GM21737 (cell line): Measurements from ENCODE around the gene OAS3.
"Not testable (repeated sequence)": the region's sequence is repeated elsewhere in the genome, so short reads cannot be mapped to it uniquely, and the experiment has no call there.

ENCODE experiments used
- ATAC-seq: cut with Tn5 transposase; IDR thresholded peaks from one replicate; pipeline ENCODE4 v1.9.1; 2021; ENCODE audit warnings: mild to moderate bottlenecking, moderate library complexity; ENCODE audit not compliant: unreplicated experiment

Gene OAS3

DNA sequence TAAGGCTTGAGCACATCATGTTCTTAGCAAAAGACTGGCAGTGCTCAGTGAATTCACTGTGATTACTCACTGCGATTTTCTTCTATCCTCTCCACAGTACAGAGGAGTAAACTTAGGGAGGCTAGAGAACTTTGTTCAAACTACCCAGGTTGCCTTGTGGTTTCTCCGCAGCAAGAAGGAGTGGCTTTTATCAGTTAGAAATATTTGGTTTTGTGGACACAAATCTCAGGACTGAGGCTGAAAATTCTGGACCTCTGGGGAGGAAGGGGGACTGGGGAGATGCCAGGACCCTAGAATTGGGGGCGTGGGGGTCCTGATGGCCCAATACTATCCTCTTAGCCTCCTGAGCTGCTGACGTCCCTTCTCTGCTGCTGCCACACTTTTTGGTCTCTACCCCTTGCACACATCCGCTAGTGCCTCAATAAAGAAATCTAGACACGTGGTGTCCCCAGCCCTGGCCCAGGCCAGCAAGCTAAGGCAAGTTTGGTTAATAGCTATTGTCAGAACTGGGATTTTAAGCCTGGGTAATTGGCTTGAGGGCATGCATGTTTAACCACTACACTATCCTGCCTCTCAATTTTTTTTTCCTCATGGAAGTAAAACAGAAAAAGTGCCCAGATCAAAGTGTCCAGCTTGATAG, 40.9 kb downstream of the OAS3 start:
- no peak for ATAC-seq

DNA sequence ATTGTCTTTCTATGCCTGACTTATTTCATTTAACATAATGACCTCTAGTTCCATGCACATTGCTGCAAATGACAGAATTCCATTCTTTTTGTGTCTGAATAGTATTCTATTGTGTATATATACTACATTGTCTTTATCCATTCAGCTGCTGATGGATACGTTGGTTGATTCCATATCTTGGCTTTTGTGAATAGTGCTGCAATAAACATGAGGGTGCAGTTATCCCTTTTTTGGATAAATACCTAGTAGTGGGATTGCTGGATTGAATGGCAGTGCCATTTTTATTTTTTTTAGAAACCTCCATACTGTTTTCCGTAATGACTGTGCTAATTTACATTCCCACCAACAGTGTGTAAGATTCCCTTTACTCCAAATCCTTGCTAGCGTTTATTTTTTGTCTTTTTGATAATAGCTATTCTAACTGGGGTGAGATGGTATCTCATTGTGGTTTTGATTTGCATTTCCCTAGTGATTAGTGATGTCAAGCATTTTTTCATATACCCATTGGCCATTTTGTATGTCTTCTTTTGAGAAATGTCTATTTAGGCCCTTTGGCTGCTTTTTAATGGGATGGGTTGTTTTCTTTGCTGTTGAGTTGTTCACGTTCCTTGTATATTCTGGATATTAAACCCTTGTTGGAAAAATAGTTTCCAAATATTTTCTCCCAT, 42.4 kb downstream of the OAS3 start:
- no peak for ATAC-seq

DNA sequence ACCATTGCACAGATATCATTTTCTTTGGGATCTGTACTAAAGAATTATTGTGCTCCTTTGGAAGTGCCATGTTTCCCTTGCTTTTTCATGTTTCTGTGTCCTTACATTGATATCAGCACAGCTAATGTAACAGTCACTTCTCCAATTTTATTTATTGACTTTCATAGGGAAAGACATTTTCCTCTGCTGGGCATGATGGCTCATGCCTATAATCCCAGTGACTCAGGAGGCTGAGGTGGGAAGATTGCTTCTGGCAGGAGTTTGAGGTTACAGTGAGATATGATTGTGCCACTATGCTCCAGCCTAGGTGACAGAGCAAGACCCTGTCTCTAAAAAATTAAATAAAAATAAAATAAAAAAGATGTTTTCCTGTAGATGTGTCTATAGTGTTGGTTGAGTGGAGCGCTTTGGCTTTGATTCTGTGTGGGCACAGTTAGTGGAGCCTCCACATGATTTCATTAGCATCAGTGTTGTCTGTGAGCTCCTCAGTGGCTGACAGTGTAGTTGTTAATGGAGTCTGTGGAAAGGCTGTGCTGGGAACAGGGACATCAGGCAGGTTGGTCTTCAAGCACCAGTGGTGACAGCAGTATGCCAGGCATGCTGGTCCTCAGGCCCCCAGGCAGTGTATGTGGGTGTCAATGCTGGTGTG, 47.5 kb downstream of the OAS3 start:
- ATAC-seq = no peak

DNA sequence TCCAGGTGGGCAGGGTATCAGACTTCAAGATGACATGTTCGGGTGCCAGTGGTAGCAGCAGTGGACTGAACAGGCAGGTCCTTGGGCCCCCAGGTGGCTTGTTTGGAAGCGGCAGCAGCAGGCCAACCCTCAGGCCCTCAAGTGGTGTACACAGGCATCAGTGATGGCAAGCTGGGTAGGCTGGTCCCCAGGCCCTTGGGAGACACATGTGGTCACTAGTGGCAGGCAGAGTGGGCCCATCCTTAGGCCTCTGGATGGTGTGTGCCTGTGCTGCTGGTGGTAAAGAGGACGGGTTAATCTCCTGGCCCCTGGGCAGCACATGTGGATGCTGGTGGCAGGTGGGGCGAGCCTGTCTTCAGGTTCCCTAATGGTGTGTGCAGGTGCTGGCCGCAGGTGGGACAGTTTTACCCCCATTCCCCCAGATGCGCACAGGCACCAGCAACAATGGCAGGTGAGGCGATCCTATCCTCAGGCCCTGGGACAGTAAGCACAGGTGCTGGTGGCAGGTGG, 48.1 kb downstream of the OAS3 start:
- no peak for ATAC-seq

DNA sequence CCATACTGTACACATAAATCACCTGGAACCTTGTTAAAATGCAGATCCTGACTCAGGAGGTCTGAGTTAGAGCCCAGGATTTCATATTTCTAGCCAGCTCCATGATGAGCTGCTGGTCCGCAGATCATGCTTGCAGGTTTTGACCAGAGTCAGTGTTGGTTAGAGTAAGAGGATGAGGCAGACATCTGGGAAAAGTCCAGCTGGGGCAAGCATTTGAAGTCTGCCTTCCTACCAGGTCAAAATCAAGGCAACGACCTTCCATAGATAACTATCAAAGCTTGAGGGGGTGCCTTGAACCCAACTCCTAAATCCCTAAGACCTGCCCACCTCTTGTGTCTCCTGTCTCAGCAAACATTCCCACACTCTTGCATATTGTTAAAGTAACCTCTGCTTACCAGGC, 49.3 kb downstream of the OAS3 start:
- no peak for ATAC-seq

DNA sequence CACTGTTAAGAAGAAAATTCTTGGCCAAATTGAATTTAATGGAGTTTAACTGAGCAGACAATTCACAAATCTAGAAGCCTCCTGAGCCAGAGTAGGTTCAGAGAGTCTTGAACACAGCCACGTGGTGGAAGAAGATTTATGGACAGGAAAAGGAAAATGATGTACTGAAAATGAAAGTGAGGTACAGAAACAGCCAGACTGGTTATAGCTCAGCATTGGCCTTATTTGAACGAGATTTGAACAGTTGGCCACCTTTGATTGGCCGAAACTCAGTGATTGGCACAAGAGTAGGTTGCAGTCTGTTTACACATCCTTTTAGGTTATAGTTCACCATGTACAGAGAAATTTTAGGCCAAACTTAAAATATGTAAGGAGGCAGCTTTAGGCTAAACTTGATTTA, 50.0 kb downstream of the OAS3 start:
- ATAC-seq = no peak

DNA sequence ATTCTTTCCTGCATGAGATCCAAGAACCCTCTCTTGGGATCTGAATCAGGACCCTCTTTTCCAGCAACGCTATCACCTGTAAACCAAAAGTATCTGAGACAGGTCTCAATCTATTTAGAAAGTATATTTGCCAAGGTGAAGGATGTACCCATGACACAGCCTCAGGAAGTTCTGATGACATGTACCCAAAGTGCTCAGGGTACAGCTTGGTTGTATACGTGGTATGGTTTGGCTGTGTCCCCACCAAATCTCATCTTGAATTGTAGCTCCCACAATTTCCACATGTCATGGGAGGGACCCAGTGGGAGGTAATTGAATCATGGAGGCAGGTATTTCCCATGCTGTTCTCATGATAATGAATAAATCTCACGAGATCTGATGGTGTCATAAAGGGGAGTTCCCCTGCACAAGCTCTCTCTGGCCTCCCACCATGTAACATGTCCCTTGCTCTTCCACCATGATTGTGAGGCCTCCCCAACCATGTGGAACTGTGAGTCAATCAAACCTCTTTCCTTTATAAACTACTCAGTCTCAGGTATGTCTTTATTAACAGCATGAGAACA, 50.6 kb downstream of the OAS3 start:
- ATAC-seq = not testable (repeated sequence)

DNA sequence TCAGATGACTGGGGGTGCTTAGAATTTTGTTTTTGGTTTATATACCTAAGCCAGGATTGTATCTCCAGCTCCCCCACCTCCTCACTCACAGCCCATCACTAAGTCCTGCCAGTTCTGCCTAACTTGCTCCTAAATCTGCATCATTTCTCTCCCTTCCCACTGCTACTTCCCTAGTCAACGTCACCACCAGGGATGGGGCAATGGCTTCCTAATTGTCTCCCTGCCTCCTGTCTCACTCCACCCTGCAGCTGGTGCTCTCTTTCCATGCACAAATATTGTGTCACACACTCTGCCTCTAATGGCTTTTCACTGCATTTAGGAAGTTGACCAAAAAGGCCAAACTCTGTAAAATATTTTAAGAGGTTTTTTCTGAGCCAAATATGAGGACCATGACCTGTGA, 51.5 kb downstream of the OAS3 start:
- ATAC-seq = no peak

DNA sequence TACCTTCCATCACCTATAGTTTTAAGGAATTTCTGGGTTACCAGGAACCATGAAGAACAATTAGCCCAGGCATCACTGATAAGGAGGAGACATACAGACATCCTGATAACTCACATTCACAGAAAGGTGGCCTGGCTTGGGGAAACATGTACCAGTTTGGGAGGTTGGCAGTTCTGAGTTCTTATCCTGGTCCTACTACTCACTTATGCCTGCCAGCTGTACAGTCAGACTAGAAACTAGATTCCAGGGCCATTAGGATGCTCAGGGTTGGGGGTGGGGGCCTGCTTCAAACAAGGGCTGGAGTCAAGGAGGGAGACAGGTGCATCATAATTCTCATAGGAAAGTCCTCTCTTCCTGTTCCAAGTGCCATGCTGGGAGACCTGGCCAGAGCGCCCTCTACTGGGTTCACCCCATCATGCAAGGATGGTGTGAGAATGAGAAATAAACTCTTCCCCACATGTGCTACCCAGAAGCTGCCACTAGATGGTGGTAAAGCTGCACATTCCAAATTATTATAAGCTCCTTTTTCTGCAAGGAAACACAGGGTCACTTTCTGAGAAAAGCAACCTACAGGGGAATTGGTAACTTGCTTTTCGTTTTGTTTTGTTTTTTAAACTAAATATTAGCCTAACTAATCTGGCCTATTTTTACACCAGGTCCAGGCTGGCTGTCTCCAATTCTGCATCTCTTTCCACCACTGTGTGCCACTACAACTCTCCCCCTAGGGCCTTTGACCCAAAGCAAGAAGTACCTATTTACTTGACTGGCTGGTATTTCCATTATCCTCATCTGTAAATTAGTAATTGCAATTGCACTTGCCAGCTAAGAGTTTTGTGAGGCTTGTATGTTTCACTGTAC, 54.5 kb downstream of the OAS3 start:
- ATAC-seq = no peak

DNA sequence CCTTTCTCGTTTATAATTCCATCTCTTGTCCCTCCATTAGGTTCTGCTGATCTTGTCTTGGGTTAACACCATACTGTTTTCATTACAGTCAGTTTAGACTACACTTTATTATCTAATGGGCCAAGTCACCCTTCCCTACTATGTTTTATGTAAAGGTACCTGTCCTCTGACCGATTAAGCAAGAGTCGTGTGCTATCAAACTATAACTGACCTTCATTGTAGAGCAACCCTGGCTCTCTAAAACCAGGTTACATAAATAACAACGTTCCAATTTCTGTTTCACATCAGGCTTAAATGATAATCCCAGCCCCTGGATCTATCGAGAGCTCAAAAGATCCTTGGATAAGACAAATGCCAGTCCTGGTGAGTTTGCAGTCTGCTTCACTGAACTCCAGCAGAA, 56.7 kb downstream of the OAS3 start:
- no peak for ATAC-seq

DNA sequence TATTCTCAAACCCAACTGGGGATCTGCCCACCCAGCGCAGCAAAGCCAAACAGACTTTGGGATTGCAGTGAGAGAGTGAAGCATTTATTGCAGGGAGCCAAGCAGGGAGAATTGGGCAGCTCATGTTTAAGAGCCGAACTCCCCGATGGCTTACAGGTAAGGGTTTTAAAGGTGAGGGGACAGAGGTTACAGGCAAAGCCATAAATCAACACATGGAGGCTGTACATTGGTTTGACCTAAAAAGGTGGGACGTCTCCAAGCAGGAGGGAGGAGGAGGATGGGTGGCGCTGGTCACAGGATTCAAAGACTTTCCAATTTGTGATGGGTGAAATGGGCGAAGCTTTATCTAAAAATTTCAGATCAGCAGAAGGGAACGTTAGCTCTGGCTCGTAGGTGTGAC, 58.2 kb downstream of the OAS3 start:
- no peak for ATAC-seq

DNA sequence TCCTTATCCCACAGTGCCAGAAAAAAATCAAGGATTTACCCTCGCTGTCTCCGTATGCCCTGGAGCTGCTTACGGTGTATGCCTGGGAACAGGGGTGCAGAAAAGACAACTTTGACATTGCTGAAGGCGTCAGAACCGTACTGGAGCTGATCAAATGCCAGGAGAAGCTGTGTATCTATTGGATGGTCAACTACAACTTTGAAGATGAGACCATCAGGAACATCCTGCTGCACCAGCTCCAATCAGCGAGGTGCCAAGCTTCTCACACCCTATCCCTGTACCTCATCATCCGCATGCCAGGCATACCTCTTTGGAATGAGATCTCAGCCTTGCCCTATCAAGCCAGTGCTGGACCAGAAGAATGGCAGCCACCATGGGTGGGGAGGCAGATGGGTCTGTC, 59.2 kb downstream of the OAS3 start:
- no peak for ATAC-seq

DNA sequence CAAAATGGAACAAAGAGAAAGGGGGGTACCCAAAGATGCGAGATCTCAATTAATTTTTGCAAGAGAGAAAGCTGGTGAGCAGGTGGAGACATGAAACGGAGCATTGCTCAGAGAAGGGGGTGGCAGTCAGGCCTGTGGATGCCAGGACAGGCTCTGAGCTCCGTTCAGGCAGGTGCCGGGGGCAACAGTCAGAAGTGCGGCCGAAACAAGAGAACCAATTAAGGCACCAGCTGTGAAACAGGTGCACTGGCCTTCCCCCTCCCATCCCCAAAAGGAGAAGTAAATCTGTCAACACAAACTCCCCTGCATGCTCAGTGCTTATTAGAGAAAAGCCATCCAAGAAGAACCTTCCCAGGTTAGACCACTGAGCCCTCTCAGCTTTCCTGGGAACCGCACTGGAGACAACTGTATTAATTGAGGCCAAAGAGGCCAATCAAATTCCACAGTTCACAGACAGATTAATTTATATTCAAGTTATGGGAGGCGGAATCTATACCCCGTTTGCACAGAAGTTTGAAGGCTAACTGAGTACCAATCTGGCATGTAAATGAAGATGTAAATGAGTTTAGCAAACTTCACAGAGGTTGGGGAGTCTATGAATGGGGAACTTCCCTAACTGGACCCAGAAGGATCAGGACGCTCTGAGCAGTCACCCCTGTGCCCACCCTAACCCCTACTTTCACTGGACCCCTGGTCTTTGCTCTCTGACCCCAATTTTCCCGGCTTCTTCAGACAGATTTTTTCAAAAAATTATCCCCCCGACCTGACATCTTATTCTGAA, 60.9 kb downstream of the OAS3 start:
- peak; percentile 85 for ATAC-seq

DNA sequence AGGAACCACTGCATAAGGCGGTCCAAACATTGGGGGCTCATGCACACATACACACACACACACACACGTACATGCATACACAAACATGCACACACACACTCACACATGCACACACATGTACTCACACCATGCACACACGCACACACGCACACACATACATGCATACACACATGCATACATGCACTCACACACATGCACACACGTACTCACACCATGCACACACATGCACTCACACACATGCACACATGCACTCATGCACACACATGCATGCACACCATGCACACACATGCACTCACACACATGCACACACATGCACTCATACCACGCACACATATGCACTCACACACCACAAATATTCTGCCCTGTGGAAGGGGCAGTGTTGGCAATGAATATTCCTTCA, 62.2 kb downstream of the OAS3 start:
- ATAC-seq = no peak

DNA sequence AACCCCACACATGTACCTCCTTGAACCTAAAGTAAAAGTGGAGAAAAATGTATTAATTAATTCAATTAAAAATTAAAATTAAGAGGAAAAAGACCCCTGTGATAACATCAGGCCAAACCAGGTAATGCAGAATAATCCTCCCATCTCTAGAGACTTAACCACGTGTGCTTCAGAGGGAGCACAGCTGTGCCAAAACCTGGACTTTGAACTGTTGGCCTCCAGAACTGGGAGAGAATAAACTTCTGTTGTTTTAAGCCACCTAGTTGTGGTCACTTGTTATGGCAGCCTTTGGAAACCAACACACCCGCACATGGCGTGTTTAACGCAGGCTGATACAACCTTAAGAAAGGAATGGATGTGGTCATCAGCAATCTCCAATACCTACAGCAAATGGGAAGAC, 63.9 kb downstream of the OAS3 start:
- ATAC-seq = no peak

DNA sequence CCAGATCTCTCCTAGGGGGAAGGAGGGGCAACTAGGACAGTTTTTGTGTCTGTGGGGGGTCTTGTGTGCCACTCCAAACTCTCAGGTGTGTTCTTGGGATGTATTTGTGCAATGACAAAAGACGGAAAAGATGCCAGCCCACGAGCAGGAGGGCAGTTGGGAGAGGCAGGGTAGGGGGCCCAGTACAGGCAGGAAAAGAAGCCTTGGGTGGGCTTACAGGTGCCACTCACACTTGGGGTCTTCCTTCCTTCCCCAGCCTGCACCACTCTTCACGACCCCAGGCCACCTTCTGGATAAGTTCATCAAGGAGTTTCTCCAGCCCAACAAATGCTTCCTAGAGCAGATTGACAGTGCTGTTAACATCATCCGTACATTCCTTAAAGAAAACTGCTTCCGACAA, 64.4 kb downstream of the OAS3 start:
- no peak for ATAC-seq

DNA sequence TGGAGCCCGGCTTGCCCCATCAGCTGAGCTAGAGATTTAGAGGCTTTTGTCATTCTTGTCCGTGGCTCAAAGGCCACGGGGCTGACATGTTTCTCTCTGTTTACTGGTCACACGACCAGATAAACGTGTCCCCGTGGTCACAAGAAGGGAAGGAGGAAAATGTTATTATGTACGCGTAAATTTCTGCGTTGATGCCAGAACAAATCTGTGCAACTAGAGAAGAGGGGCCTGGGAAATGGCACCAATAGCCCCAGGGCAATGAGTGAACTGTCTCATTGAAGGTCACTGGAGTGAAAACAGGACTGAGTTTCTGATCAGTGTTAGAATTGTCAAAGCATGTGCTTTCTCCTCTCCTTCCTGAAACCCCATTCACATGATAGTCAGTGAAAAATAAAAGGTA, 65.4 kb downstream of the OAS3 start:
- no peak for ATAC-seq

DNA sequence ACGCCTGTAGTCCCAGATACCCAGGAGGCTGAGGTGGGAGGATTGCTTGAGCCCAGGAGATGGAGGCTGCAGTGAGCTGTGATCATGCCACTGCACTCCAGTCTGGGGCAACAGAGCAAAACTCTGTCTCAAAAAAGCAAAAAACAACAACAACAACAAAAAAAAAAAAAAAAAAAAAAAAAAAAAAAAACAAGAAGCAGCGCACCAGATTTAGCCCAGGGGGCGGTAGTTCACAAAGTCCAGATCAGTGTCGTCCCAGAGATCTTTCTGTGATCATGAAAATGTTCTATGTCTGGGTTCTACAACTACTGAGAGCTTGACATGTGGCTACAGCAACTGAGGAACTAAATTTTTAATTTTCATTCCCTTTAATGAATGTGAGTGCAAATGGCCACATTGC, 67.5 kb downstream of the OAS3 start:
- ATAC-seq = no peak

DNA sequence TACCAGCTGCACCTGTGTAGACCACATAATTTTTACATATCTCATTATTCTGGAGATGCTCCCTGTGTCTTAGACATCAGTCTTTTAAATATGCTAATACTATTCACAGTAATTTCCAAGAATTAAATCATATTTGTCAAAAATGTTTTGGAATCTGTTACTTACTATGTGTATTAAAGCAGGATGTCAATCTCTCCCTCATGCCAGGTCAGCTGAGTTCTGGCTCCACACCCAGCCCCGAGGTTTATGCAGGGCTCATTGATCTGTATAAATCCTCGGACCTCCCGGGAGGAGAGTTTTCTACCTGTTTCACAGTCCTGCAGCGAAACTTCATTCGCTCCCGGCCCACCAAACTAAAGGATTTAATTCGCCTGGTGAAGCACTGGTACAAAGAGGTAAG, 67.9 kb downstream of the OAS3 start:
- ATAC-seq = no peak

DNA sequence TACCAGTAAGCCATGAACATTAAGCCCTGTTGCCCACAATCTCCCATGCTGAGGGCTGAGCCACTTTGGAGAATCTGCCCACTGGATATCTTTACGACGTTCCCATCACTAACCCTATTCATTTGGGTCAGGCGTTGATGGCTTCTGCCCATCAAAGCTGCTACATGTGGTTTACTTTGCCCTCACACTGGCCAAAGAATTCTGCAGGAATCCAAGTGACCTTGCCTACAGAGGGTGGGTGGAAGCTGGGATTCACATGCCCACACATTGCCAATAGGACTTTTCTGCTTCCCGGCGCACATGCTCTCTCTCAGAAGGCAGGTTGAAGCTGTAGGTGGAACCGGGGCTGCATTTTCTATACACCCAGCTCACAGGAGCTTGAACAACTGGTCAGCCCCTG, 68.4 kb downstream of the OAS3 start:
- ATAC-seq = no peak
